Erythroblast (primary cell): Measurements from ENCODE around the gene BNIPL.

Experiments
- GATA1 ChIP-seq: IDR thresholded peaks from 2 replicates; pipeline ENCODE4 v1.6.1; 2011; ENCODE audit warnings: low read depth, mild to moderate bottlenecking, control low read depth, low read length, moderate library complexity
- POLR2A ChIP-seq: IDR thresholded peaks from 2 replicates; pipeline ENCODE4 v1.6.1; 2011; ENCODE audit warnings: mild to moderate bottlenecking, low read length

GRCh38 chr1:151050051-151050688, 13.8 kb downstream of the BNIPL start:
- TF ChIP-seq POLR2A = peak; percentile 33
- TF ChIP-seq GATA1 = no peak
